ENCODE measurements around the gene TXNRD3. TPM values are rescaled to one million over a fixed set of nuclear protein-coding genes. Genes with fewer than 3 reads are reported as not detected.
A peak's percentile ranks its signal among the peaks of the same experiment; 100 is the strongest.

TXNRD3 gene
- total RNA-seq, 1 experiment from 2014 or later: 6.9 TPM

- CTCF ChIA-PET: interaction anchor here (0.6 to 1.7 kb wide), 16 partner anchors 9 to 888 kb away, joined by 3 to 13 read pairs (median 4); partner anchors contain the start of gene CHST13
- peaks cover 22% of the 10 kb centered on the region for H3K27me3 Mint-ChIP-seq (ENCODE audit: low read depth)
- DNase-seq (ENCODE audit: low spot score): peak; percentile 41
Observed at GRCh38 chr3:126659915-126660886, 5.3 kb upstream of the TXNRD3 start.

More at GRCh38 chr3:126659915-126660886, 5.3 kb upstream of the TXNRD3 start:
- H3K4me3 Mint-ChIP-seq: no peak overlapping the region
- no peak overlapping the region for H3K27ac Mint-ChIP-seq
- ATAC-seq: peak; percentile 61
- POLR2A ChIA-PET: interaction anchor here (1.1 kb wide), 1 partner anchor 20 kb away, joined by 3 read pairs; no protein-coding TSS in a partner anchor
- H3K36me3 Mint-ChIP-seq: no peaks in the 10 kb centered on the region
- TF ChIP-seq NR3C1 (CRISPR knock-in tag; conservative IDR thresholded peaks at IDR 0.05; ENCODE audit: low read depth): no peak
- TF ChIP-seq SMAD3 (CRISPR knock-in tag; IDR thresholded peaks at IDR 0.05; ENCODE audit: borderline replicate concordance): no peak
- no peak for TF ChIP-seq RORB (CRISPR knock-in tag; IDR thresholded peaks at IDR 0.05)
- no peak for TF ChIP-seq ZNF425 (CRISPR knock-in tag; conservative IDR thresholded peaks at IDR 0.05)
- no peak for TF ChIP-seq ZBTB21 (CRISPR knock-in tag; IDR thresholded peaks at IDR 0.05; ENCODE audit: borderline replicate concordance)
- TF ChIP-seq ZNF263 (CRISPR knock-in tag; IDR thresholded peaks at IDR 0.05; ENCODE audit: low read depth): no peak
- TF ChIP-seq MLX (CRISPR knock-in tag; IDR thresholded peaks at IDR 0.05): no peak
- TF ChIP-seq EMX1 (CRISPR knock-in tag; IDR thresholded peaks at IDR 0.05): no peak
- TF ChIP-seq ELF4 (CRISPR knock-in tag; IDR thresholded peaks at IDR 0.05; ENCODE audit: low read depth): no peak
- TF ChIP-seq ATF2 (CRISPR knock-in tag; IDR thresholded peaks at IDR 0.05; ENCODE audit: borderline replicate concordance, low read depth): no peak
- TF ChIP-seq SP1 (CRISPR knock-in tag; conservative IDR thresholded peaks at IDR 0.05): no peak
- TF ChIP-seq STAT6 (CRISPR knock-in tag; conservative IDR thresholded peaks at IDR 0.05; ENCODE audit: low read depth): no peak
- TF ChIP-seq MXD4 (CRISPR knock-in tag; IDR thresholded peaks at IDR 0.05; ENCODE audit: borderline replicate concordance): no peak
- no peak for TF ChIP-seq ZNF219 (CRISPR knock-in tag; IDR thresholded peaks at IDR 0.05; ENCODE audit: borderline replicate concordance)
- no peak for TF ChIP-seq CTCF (IDR thresholded peaks at IDR 0.05)
- TF ChIP-seq ZNF423 (CRISPR knock-in tag; IDR thresholded peaks at IDR 0.05): no peak; the same call in 1 of the 2 replicates
- no peak for TF ChIP-seq ZNF317 (CRISPR knock-in tag; IDR thresholded peaks at IDR 0.05; ENCODE audit: borderline replicate concordance, low read depth)
- TF ChIP-seq NR2C2 (CRISPR knock-in tag; IDR thresholded peaks at IDR 0.05): no peak
- TF ChIP-seq NFYB (CRISPR knock-in tag; conservative IDR thresholded peaks at IDR 0.05; ENCODE audit: low read depth): no peak
- TF ChIP-seq ERG (CRISPR knock-in tag; IDR thresholded peaks at IDR 0.05): no peak
- H3K4me1 Mint-ChIP-seq: no peaks in the 10 kb centered on the region
- H3K9me3 Mint-ChIP-seq: peaks cover 8% of the 10 kb centered on the region

Measured in WTC11 (cell line).